Myocyte (in vitro differentiated cells): ENCODE measurements around the gene PFN1. TPM values are rescaled to one million over a fixed set of nuclear protein-coding genes. Genes with fewer than 3 reads are reported as not detected.

Experiments
- DNase-seq: peaks from one replicate; pipeline ENCODE4 v3.0.0-alpha.2; 2012; ENCODE audit warnings: low read depth
- total RNA-seq: library from RNA; depleted of rRNA; stranded (reverse); fragments of >200 nt; gene quantifications from 2 replicates; pipeline ENCODE4 v1.2.3, GENCODE V29; 2014

The PFN1 gene
- total RNA-seq, 1 donor from 2014 or later, result 1,213 TPM

DNA sequence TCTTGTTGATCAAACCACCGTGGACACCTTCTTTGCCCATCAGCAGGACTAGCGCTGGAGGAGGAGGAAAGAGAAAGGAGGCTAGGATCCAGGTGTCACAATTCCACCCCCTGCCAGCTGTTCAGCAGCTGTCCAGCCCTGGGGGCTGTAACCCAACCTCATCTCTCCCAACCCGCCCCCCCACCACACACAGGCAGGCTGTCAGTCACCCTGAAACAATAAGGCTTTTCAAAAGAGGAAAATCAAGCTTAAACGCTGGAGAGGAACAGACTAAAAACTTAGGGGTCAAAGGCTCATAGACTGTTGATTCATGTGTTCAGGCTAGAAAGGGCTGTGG, 2.4 kb downstream of the PFN1 start:
- peak; percentile 61 for DNase-seq

DNA sequence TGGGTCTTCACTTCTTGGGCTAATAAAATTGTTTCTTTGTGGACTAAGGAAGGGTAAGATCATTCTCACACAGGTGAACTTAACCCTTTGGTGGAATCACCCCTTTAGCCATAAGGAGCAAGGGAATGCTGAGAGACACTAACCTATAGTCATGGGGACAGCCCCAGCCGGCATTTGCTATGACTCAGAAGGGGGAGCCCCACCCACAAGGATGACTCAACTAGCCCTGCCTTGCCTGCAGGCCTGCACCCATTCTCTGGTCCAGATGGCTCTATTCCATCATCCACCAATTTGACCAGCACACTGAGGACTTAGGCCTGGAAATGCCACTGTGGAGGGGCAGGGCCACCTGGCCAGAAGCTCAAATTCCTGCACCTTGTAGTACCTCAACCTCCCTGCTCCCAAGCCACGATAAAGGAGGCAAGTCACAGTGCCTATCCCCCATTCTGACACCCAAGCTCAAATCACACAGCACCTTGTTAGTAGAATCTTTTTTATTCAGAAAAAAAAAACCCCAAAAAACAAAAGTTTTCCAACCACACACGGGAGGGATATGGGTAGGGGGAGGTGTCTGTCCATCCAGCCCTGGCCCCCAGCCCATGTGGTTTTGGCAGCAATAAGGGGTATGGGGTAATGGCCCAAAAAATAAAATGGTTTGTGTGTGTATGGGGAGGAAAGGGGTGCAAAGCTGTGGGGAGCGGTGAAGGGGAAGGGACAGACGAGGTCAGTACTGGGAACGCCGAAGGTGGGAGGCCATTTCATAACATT, 3.0 kb downstream of the PFN1 start:
- DNase-seq, result peak; percentile 90

DNA sequence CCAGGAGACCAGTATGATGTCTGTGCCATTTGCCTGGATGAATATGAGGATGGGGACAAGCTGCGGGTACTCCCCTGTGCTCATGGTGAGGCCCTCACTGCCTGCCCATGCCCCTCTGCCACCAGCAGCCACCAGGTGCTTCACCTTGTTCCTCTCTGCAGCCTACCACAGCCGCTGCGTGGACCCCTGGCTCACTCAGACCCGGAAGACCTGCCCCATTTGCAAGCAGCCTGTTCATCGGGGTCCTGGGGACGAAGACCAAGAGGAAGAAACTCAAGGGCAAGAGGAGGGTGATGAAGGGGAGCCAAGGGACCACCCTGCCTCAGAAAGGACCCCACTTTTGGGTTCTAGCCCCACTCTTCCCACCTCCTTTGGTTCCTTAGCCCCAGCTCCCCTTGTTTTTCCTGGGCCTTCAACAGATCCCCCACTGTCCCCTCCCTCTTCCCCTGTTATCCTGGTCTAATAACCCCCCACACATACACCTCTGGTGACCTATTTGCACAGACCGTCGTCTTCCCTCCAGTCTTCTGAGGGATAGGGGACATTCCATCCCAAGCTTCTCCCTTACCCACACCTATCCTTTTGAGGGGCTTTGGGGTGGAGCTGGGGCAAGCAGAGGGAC, 3.7 kb downstream of the PFN1 start:
- DNase-seq, result no peak

DNA sequence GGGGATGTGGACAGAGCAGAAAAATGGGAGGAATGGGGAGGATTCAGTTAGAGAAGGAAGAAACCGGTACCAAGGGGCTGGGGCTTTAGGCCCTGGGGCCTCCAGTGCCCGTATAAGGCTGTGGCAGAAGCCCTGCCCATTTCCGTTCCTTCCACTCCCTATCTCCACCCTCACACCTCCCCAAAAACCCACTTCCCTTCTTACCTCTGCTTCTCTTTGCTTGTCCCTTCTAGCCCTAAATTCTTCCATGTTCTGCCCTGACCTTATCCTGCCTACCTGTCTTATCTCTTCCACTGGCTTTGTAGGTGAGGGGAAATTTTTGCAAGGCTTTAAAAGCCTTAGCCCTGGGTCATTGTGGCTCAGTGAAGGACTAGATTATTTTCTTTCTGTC, 4.2 kb downstream of the PFN1 start:
- no peak for DNase-seq

DNA sequence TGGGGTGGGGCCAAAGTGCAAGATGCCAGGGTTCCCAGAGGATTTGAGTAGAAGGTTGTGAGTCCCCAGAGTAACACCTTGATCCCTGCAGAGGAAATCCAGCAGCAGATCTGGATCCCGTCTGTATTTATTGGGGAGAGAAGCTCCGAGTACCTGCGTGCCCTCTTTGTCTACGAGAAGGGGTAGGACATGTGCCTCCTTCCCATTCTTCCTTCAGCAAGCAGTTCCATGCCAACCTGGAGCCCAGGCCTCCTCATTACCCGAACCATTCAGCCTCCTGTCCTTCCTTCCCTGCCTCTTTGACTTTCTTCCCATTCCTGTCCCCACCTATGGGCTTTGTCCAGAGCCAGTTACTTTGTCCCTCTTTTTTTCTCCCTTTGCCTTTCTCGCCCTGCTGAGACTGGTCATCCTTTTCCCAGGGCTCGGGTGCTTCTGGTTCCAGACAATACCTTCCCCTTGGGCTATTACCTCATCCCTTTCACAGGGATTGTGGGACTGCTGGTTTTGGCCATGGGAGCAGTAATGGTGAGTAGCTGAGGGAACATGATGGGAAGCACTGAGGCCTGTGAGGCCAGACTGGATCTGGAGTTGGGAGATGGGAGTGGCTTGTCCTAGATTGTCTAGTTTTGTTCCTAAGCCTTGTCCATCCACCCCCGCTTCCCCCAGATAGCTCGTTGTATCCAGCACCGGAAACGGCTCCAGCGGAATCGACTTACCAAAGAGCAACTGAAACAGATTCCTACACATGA, 5.4 kb downstream of the PFN1 start:
- DNase-seq, result no peak

DNA sequence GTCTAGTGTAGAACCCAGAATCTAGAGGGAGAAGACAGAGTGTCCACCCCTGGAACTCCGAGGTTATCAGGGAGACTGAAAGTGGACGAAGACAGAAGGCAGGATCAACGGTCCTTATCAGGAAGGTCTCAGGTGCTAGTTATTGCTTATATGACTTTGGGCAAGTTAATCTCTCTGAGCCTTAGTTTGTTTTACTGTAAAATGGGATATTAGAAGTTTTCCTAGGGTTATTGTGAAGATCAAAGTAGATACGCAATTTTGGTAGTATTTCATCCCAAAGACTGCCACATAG, 7.1 kb downstream of the PFN1 start:
- DNase-seq, result no peak

DNA sequence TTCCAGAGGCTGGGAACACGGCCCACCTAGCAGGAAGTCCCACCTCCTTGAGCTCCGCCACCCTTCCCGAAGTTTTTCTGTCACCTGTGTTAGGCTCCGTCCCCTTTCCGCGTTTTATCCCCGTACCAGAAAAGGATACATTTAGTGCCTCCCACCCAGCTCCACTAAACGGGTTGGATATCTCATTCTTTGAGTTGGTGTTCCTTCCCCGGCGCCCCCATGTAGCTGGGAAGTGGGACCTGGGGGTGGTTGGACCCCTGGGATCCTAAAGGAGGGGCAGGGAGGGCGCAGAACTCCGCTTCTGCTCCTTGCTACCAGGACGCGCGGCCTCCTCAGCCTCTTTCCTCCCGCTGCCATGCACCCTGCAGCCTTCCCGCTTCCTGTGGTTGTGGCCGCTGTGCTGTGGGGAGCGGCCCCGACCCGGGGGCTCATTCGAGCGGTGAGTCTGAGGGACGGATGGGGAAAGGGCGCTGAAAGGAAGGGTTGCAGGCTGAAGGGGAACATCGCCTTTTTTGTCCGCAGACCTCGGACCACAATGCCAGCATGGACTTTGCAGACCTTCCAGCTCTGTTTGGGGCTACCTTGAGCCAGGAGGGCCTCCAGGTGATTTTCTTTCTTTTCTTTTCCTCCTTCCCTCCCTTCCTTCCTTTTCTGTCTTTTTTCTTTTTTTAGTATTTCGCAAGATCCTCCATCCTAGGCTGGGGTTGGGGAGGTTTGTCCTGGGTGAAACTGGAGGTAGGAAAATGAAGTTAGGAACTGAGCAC, 7.6 kb downstream of the PFN1 start:
- DNase-seq, result no peak

DNA sequence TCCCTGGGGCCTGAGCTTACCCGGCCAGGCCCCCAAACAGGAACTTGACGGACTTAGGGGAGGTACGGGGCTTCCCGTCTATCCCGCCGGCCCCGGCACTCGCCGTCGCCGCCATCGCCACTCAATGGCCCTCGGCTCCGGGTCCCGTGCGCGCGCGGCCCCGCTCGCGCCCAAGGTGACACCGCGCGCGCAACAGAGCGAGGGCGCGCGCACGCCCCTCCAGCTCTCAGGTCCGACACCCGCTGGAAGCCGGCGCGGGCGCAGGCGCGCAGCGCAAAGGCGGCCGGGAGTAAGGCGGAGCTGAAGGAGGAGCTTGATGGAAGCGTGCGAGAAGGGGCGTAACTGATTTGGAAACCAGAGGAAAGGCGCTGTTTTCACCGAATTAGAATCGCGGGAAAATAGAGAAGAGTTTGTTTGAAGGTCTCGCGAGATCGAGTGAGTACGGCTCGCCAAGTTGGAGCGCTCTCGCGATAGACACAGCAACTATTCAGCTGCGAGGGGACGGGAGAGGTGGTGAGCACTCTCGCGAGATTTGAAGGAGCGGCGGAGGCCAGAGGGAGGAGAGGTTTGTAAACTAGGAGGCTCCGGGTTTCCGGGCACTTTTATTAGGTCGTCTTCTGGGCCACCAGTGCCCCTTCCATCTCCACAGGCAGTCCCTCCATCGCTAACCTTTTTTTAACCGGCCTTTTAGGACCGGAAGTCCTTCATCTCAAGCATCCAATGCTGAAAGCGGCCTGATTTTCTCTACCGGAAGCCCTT, 8.4 kb downstream of the PFN1 start, which contains the start of the genes RNF167 and SLC25A11:
TSS of gene RNF167 (plus strand) at position 473 of the 759 bp plus-strand sequence. CDS start 642 bp downstream, outside the sequence.
TSS of gene SLC25A11 (minus strand) at position 251 of the 759 bp plus-strand sequence. CDS start at position 115, 136 bp downstream.
- peak; percentile 99 for DNase-seq

DNA sequence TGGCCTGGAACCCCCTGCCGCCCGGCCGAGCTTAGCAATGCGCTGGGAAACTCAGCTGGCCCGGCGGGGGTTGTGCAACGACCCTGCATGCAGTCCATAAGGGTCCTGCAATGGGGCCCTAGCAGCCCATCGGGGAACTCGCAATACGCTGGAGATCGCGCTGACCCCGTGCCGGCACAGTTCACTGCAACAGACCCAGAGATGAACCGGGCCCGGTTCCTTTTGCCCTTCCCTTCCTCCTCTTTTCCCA, 8.9 kb downstream of the PFN1 start:
- no peak for DNase-seq

DNA sequence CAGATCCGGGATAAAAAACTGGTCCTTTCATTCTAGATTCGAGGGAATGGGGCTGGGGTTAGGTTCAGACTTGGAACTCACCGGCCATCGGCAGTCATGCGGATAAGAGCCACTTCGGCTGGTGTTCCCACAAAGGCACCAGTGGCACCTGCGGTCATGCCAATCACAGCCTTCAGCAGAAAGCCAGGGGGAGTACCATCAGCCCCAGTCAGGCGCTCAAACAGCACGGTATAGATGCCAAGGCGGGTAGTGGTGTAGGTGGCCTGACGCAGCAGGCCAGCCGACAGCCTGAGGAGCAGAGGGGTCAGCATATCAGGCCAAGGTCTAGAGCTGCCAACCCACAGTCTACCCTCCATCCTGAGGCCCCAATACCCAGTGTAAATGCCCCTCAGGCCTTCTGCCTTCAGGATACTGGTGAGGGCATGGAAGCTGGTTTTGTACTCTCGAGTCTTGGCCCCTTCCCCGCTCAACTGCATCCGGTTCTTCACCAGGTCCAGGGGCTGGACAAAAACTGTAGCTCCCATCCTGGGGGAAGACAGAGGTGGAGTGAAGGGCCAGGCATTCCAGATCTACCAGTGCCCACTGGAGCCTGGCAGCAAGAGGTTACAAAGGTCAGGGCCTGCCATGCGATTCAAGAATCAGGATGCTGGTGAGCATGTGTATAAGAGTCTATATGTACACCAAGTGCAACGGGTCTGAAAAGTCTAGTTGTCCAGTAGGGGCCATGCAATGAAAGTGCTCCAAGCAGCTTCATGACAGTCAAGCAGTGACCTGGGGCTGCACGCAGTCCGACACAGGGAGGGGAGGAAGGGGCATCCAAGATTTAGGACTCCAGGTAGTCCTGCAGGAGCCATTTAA, 9.4 kb downstream of the PFN1 start:
- no peak for DNase-seq

DNA sequence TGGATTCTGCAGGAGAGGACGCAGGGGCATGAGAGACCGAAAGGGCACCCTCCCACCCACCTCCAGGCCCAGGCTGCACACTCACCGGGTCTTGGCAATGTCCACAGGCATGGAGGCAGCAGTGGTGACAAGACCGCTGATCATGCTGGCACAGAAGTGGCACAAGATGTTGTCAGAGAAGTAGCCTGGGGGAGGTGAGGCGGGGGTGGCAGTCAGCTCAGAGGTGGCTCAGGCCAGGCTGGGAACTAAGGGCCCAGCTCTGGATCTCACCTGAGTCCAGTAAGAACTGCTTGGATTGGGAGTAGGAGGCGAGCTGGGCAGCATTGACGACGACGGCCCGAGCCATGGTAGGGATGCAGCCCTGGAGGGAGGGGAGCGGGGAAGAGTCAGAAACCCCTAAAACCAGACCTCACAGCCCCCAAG, 10.2 kb downstream of the PFN1 start:
- no peak for DNase-seq

DNA sequence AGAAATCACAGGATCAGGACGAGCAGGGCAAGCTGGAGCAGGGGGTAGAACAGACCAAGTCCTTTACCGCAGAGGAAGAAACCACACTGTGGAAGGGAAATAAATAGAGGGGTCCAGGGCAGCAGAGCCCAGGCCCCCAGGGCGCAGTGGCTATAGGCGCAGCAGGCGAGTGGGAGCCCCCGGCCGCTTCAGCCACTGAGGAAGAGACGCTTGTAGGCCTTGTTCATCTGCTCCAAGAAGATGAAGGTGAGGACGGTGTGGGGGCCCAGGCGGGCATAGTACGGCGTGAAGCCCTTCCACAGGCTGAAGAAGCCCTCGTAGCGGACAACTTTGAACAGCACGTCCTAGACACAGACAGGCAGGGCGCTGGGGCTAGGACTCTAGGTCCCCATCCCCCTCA, 10.8 kb downstream of the PFN1 start:
- DNase-seq, result no peak

DNA sequence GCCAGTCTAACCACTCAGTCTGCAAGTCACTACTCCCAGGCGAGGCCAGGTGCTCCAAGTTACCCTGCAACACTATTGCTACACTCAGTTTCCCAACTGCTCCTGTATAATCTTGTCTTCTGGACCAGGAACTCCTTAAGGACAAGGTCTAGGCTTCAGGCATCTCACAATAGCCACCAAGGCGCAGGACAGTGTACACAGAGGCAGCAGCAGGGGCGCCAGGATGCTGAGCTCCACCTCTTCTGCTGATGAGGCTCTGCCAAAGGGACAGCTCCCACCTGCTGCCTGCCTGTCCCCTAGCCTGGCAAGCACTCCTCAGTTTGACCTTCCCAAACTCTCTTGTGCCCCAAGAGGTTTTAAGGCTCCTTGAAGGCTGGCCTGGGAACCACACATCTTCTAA, 11.9 kb downstream of the PFN1 start:
- no peak for DNase-seq

DNA sequence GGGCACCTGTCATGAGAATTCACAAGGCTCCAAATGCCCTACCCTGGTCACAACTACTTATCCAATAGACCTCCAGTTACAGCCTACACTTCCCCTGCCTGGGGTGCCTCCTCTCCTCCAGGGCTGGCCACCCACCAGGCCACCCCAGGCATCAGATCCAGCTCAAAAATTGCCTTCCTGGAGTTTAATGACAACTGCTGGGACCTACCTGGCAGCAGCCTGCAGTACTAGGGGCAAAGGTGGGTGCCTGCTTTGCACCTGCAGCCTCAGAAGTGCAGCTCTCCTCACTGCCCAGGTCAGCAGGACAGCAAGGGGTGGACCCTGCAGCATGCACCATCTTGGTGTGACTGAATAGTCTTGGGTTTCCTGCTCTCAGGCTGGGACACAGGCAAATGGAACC, 12.7 kb downstream of the PFN1 start:
- no peak for DNase-seq

DNA sequence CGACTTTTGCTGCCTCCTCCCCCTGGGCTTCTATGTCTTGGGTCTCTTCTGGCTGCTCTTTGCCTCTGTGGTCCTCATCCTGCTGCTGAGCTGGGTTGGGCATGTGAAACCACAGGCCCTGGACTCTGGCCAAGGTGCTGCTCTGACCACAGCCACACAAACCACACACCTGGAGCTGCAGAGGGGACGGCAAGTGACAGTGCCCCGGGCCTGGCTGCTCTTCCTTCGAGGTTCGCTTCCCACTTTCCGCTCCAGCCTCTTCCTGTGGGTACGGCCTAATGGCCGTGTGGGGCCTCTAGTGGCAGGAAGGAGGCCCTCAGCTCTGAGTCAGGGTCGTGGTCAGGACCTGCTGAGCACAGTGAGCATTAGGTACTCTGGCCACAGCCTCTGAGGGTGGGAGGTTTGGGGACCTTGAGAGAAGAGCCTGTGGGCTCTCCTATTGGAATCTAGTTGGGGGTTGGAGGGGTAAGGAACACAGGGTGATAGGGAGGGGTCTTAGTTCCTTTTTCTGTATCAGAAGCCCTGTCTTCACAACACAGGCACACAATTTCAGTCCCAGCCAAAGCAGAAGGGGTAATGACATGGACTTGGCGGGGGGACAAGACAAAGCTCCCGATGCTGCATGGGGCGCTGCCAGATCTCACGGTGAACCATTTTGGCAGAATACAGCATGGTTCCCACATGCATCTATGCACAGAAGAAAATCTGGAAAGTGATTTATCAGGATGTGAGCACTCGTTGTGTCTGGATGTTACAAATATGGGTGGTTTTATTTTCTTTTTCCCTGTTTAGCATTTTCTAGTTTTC, 14.0 kb downstream of the PFN1 start:
- DNase-seq, result peak; percentile 85

DNA sequence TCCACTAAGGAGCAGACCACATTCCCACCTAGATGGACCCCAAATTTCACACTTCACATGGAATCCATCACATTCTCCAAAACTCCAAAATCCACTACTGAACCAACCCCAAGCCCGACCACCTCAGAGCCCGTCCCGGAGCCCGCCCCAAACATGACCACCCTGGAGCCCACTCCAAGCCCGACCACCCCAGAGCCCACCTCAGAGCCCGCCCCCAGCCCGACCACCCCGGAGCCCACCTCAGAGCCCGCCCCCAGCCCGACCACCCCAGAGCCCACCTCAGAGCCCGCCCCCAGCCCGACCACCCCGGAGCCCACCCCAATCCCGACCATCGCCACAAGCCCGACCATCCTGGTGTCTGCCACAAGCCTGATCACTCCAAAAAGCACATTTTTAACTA, 14.7 kb downstream of the PFN1 start:
- no peak for DNase-seq

DNA sequence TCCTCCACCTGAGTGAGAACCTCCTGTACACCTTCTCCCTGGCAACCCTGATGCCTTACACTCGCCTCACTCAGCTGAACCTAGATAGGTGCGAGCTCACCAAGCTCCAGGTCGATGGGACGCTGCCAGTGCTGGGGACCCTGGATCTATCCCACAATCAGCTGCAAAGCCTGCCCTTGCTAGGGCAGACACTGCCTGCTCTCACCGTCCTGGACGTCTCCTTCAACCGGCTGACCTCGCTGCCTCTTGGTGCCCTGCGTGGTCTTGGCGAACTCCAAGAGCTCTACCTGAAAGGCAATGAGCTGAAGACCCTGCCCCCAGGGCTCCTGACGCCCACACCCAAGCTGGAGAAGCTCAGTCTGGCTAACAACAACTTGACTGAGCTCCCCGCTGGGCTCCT, 15.6 kb downstream of the PFN1 start:
- no peak for DNase-seq

DNA sequence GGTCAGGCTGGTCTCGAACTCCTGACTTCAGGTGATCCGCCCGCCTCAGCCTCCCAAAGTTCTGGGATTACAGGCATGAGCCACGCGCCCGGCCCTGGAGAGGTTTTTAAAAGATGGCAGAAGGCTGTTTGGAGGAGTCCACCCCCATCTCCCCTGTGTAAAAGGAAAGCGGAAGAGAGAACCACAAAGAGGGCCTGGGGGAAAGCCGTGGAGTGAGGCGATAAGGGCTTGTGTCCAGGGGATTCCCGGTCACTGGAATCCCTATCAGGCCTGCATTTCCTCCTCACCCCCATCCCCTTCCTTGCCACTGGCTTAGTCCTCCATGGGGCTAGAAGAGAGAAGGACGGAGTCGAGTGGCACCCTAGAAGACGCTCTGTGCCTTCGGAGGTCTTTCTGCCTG, 16.4 kb downstream of the PFN1 start, which contains the start of gene GP1BA:
TSS of gene GP1BA (plus strand) at position 315 of the 400 bp plus-strand sequence. CDS start 328 bp downstream, outside the sequence.
- DNase-seq, result no peak

DNA sequence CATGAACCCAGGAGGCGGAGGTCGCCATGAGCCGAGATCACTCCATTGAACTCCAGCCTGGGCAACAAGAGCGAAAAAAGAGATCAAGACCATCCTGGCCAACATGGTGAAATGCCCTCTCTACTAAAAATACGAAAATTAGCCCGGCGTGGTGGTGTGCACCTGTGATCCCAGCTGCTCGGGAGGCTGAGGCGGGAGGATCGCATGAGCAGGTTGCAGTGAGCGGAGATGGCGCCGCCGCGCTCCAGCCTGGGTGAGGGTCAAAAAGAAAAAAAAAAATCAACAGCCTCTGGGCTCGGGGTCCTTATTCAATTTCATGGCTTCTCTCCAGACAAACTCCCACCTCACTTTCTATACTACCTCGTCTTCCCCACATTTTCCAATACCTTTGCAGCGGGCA, 19.4 kb downstream of the PFN1 start:
- no peak for DNase-seq
